GM18508 (cell line): ENCODE data around the gene ZNF512.
"Not testable (repeated sequence)": the region's sequence is repeated elsewhere in the genome, so short reads cannot be mapped to it uniquely, and the experiment has no call there.

Experiments used
- ATAC-seq: cut with Tn5 transposase; IDR thresholded peaks from one replicate; pipeline ENCODE4 v1.9.1; 2021; ENCODE audit warnings: moderate number of reproducible peaks; ENCODE audit not compliant: insufficient read depth, unreplicated experiment

The ZNF512 gene, protein sequence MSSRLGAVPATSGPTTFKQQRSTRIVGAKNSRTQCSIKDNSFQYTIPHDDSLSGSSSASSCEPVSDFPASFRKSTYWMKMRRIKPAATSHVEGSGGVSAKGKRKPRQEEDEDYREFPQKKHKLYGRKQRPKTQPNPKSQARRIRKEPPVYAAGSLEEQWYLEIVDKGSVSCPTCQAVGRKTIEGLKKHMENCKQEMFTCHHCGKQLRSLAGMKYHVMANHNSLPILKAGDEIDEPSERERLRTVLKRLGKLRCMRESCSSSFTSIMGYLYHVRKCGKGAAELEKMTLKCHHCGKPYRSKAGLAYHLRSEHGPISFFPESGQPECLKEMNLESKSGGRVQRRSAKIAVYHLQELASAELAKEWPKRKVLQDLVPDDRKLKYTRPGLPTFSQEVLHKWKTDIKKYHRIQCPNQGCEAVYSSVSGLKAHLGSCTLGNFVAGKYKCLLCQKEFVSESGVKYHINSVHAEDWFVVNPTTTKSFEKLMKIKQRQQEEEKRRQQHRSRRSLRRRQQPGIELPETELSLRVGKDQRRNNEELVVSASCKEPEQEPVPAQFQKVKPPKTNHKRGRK

DNA sequence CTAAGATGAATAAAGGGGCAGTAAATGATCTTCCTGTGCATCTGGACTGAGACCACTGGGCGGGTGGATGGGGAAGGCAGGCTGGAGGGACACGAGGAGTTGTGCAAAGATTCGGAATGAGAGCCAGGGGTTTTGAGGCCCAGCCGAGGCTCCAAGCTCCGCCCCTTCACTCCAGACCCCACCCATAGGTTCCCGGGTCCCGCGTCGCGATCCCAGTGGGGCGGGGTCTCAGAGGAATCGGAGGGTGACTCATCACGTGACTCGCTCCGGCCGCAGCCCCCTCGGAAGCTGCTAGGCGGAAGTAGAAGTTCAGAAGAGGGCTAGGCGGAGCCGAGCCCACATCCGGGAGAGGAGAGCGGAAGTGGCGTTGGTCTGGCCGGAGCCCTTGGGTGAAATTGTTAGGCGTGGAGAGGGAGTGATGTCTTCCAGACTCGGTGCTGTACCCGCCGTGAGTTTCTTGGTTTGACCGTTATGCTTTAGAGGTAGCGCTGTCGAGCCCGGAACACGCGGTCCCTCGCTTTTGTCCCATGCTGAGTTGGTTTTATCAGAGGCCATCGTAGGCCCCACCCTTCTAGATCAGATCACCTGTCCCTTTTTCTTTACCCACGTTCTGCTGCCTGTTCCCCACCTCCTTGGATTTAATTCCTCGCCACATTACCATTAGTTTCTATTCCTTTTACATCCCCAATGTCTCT lies at the start of gene ZNF512:
TSS of gene ZNF512 (plus strand) at position 348 of the 695 bp plus-strand sequence. CDS start at position 419, 71 bp downstream.
- peak; percentile 78 for ATAC-seq

DNA sequence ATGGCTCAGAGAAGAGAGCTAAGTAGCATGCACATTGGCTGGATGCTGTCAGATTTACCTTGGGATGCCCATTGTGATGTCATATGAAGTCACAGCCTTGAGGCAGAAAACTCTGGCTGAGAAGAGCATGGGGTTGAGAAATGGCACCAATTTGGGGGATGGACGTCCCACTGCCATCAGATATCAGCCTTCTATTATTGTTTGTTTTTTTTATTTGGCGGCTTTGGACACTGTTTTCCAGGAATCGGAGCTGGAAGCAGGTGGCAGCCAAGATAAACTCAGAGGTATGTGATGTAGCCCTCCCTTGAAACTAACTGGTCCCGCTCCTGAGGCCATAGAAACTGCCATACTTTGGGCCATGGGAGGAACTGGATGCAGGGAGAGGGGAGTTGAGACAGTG lies 45.6 kb upstream of the ZNF512 start:
- no peak for ATAC-seq

- not testable (repeated sequence) for ATAC-seq
These were observed 43.9 kb upstream of the ZNF512 start for GRCh38 chr2:27538839-27539450.

DNA sequence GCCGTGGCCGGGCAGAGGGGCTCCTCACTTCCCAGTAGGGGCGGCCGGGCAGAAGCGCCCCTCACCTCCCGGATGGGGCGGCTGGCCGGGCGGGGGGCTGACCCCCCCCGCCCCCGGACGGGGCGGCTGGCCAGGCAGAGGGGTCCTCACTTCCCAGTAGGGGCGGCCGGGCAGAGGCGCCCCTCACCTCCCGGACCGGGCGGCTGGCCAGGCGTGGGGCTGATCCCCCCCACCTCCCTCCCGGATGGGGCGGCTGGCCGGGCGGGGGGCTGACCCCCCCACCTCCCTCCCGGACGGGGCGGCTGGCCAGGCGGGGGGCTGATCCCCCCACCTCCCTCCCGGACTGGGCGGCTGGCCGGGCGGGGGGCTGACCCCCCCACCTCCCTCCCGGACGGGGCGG lies 43.2 kb upstream of the ZNF512 start:
- not testable (repeated sequence) for ATAC-seq

DNA sequence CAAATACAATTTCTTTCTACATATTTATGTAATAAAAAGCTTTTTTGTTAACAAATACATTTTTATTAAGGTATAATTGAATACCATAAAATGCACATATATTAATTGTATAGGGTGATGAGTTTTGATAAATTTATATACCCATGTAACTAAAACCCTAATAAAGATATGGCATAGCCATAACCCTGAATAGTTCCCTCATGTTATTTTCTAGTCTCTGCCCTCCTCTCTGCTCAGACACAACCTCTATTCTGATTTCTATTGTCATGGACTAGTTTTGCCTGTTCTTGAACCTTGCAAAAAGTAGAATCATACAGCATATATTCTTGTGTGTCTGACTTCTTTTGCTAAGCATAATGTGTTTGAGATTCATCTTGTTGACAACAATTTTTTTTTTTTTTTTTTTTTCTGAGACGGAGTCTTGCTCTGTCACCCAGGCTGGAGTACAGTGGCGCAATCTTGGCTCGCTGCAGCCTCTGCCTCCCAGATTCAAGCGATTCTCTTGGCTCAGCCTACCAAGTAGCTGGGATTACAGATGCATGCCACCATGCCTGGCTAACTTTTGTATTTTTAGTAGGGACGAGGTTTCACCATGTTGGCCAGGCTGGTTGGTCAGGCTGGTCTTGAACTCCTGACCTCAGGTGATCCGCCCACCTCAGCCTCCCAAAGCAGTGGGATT lies 38.6 kb upstream of the ZNF512 start:
- no peak for ATAC-seq

- ATAC-seq: no peak
These were observed 37.3 kb upstream of the ZNF512 start for GRCh38 chr2:27545348-27546141.

DNA sequence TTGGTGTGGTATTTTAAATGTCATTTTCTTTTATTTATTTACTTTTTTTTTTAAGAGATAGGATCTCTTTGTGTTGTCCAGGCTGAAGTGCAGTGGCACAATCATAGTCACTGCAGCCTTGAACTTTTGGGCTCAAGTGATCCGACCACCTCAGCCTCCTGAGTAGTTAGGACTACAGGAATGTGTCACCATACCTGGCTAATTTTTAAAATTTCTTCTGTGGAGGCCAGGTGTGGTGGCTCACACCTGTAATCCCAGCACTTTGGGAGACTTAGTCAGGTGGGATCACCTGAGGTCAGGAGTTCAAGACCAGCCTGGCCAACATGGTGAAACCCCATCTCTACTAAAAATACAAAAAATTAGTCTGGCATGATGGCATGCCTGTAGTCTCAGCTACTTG lies 33.5 kb upstream of the ZNF512 start:
- ATAC-seq: no peak

DNA sequence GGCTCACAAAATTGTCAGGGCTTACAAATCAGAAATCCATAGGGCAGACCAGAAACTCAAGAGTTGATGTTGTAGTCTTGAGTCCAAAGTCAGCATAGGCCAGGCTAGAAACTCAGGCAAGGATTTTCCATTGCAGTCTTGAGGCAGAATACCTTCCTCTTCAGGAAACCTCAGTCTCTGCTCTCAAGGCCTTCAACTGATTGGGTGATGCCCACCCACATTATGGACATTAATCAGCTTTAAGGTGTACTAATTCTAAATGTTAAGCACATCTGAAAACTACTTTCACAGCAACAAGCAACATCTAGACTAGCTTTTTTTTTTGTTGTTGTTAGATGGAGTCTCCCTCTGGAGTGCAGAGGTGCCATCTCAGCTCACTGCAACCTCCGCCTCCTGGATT lies 31.3 kb upstream of the ZNF512 start:
- ATAC-seq: no peak

DNA sequence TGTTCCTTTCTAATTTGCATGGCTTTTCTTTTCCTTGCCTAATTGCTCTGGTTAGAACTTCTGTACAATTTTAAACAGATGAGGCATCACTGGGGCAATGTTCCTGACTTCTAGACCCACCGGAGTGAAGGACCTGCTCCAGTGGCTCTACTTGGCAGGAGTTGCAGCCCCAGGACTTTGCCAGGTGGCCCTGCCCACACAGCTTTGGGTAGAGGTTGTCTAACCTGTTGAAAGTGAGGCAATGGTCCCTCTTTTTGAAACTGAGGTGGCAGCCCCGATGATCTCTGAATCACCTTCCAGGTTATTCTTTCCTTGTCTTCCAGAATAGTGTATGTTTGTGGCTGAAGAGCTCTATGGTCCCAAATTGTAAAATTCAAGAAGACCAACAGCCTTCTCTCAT lies 29.9 kb upstream of the ZNF512 start:
- no peak for ATAC-seq

DNA sequence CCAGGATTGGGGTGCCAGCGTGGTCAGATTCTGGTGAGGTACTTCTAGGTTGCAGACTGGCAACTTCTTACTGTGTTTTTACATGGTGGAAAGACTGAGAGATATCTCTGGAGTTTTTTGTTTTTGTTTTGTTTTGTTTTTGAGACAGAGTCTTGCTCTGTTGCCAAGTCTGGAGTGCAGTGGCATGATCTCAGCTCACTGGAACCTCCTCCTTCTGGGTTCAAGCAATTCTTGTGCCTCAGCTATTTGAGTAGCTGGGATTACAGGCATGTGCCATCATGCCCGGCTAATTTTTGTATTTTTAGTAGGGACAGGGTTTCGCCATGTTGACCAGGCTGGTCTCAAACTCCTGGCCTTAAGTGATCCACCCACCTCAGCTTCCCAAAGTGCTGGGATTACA lies 28.4 kb upstream of the ZNF512 start:
- ATAC-seq: not testable (repeated sequence)

DNA sequence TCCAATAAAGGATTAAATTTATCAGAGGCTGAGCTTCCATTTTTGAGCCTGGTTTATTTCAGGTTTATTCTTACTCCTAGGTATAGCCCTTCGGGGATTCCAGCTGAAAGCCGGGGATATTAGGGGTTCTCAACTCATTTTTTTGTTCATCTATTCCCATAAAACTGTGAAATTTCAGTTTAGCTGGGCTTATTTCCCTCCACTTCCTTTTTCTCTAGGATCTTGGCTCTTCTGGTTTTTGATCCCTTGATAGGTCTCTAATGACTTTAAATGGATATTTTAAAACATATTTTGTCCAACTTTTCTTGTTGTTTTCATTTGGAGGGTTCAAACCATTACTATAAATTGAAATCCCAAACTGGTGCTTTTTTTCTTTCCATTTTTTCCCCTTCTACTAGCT lies 23.6 kb upstream of the ZNF512 start:
- no peak for ATAC-seq

- ATAC-seq: no peak
These were observed 21.8 kb upstream of the ZNF512 start for GRCh38 chr2:27561060-27561459.

GRCh38 chr2:27566628-27567027 lies 16.2 kb upstream of the ZNF512 start:
- ATAC-seq: no peak

- ATAC-seq: no peak
These were observed 13.4 kb upstream of the ZNF512 start for GRCh38 chr2:27569398-27569797.

GRCh38 chr2:27571197-27571596 lies 11.6 kb upstream of the ZNF512 start:
- ATAC-seq: no peak

DNA sequence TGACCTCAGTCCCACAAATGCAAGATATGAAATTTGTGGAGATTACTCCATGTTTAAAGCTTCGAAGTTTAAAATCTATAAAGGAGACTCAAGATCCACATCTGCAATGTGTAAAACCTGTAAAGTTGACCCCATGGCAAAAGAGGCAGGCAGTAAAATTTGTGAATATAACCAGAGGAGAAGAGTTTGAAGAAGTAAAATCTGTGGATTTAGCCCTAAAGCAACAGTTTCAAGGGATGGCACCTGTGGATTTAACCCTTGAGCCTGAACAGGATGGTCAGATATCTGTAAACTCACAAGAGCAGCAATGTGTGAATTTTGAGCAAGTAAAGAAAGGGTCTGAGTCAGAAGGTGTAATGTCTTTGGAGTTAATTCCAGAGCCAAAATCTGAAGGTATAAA lies 11.2 kb upstream of the ZNF512 start:
- no peak for ATAC-seq

DNA sequence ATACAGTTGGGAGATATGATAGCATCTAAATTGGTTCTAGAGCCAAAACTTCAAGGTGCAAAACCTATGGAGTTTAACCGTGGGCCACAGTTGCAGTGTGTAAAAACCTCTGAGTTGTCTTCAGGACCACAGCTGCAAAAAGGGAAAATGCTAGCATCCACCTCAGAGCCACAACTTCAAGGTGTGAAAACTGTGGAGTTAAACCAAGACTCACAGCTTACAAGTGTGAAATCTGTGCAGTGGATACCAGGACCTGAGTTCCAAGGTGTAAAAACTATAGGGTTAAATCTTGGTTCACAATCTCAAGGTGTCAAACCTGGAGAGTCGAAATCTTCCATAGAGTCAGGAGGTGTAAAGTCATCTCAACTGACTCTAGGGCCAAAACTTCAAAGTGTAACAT lies 10.4 kb upstream of the ZNF512 start:
- ATAC-seq: no peak

- no peak for ATAC-seq
These were observed 9.8 kb upstream of the ZNF512 start for GRCh38 chr2:27572998-27573429.

- ATAC-seq: no peak
These were observed 9.4 kb upstream of the ZNF512 start for GRCh38 chr2:27573452-27573851.
